Endothelial cell (in vitro differentiated cells): ENCODE measurements around the gene MMEL1. TPM values are rescaled to one million over a fixed set of nuclear protein-coding genes. Genes with fewer than 3 reads are reported as not detected.

ENCODE experiments used
- DNase-seq: peaks from one replicate; pipeline ENCODE4 v3.0.0; 2021; ENCODE audit warnings: low spot score
- H3K27ac Mint-ChIP-seq: one replicate; pipeline ENCODE4 v1.8.0; 2021; ENCODE audit warnings: mixed read lengths, inconsistent platforms; ENCODE audit not compliant: unreplicated experiment
- H3K27me3 Mint-ChIP-seq: one replicate; pipeline ENCODE4 v1.8.0; 2021; ENCODE audit warnings: mild to moderate bottlenecking, moderate library complexity, mixed read lengths, inconsistent platforms; ENCODE audit not compliant: unreplicated experiment
- H3K36me3 Mint-ChIP-seq: one replicate; pipeline ENCODE4 v1.8.0; 2021; ENCODE audit warnings: mild to moderate bottlenecking, low read depth, mixed read lengths, inconsistent platforms; ENCODE audit not compliant: unreplicated experiment
- H3K4me1 Mint-ChIP-seq: one replicate; pipeline ENCODE4 v1.8.0; 2021; ENCODE audit warnings: mild to moderate bottlenecking, mixed read lengths, inconsistent platforms; ENCODE audit not compliant: unreplicated experiment
- H3K4me3 Mint-ChIP-seq: one replicate; pipeline ENCODE4 v1.8.0; 2021; ENCODE audit warnings: mild to moderate bottlenecking, mixed read lengths, inconsistent platforms; ENCODE audit not compliant: unreplicated experiment
- H3K9me3 Mint-ChIP-seq: one replicate; pipeline ENCODE4 v1.8.0; 2021; ENCODE audit warnings: mixed read lengths, inconsistent platforms; ENCODE audit not compliant: unreplicated experiment
- total RNA-seq: library from RNA; stranded (reverse); fragmentation: NEBNext Ultra II Directional; extraction: Animal tissue kit (Norgen Biotek cat#: 25700); gene quantifications from one replicate; pipeline ENCODE4 v1.2.1, GENCODE V29; 2021; ENCODE audit not compliant: unreplicated experiment
- TF ChIP-seq, protein P1 (sequence below): fragments of 200-600 bp; sonication (generic); IDR thresholded peaks from one replicate; pipeline ENCODE4 v1.5.0; 2021; ENCODE audit warnings: antibody characterized with exemption; ENCODE audit not compliant: unreplicated experiment

Gene MMEL1
- total RNA-seq, 1 donor from 2014 or later = not detected

GRCh38 chr1:2566101-2567045 is 66.4 kb downstream of the MMEL1 start:
- H3K4me1 Mint-ChIP-seq = no peaks in the 10 kb centered on the region
- no peak overlapping the region for H3K27ac Mint-ChIP-seq
- no peak overlapping the region for H3K4me3 Mint-ChIP-seq
- H3K9me3 Mint-ChIP-seq = no peaks in the 10 kb centered on the region
- no peaks in the 10 kb centered on the region for H3K36me3 Mint-ChIP-seq
- peaks cover 8% of the 10 kb centered on the region for H3K27me3 Mint-ChIP-seq
- no peak for DNase-seq
- TF ChIP-seq, protein P1, sequence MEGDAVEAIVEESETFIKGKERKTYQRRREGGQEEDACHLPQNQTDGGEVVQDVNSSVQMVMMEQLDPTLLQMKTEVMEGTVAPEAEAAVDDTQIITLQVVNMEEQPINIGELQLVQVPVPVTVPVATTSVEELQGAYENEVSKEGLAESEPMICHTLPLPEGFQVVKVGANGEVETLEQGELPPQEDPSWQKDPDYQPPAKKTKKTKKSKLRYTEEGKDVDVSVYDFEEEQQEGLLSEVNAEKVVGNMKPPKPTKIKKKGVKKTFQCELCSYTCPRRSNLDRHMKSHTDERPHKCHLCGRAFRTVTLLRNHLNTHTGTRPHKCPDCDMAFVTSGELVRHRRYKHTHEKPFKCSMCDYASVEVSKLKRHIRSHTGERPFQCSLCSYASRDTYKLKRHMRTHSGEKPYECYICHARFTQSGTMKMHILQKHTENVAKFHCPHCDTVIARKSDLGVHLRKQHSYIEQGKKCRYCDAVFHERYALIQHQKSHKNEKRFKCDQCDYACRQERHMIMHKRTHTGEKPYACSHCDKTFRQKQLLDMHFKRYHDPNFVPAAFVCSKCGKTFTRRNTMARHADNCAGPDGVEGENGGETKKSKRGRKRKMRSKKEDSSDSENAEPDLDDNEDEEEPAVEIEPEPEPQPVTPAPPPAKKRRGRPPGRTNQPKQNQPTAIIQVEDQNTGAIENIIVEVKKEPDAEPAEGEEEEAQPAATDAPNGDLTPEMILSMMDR = no peak

- no peak for DNase-seq
- H3K4me1 Mint-ChIP-seq = no peaks in the 10 kb centered on the region
- no peak overlapping the region for H3K27ac Mint-ChIP-seq
- no peak overlapping the region for H3K4me3 Mint-ChIP-seq
- H3K36me3 Mint-ChIP-seq = no peaks in the 10 kb centered on the region
- peaks cover 8% of the 10 kb centered on the region for H3K27me3 Mint-ChIP-seq
- TF ChIP-seq, protein P1 = no peak
- H3K9me3 Mint-ChIP-seq = no peaks in the 10 kb centered on the region
Observed at GRCh38 chr1:2564815-2565374, 67.9 kb downstream of the MMEL1 start.

DNA sequence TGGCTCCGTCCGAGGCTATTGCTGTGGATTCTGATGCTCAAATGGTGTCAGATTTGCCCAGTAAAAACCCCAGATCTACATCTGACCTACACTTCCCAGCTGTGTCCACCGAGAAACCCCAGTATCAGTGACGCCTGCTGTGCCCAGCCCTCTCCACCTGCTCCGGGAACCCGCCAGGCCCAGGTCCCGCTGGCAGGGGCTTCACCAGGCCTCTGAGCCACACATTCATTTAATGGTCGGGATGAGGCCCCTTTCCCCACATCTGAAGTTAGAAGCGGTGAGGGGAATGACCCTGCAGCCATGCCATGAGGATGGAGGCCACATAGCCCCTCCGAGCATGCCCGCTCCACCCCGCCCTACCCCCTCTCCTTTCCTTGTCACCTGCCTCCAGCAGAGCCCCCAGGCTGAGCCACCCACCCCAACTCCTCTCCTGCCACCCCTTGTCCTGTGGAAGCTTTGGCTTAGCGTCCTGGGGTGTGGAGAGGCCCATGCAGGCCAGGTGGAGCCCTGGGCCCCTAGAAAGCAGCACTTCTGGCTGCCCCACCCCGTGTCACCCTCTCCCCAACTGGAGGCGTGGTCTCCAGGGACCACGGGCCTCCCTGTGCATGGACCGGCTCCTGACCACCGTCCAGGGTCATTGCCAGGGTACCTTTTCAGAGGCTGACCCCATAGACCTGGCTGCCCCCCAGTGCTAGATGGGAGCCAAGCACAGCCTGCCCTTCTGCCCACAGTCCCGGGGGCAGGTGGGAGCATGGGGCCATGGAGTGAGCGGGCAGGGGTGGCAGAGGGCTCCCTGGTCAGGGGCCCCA is 68.6 kb downstream of the MMEL1 start:
- Mint-ChIP-seq H3K4me1 (no peaks in the 10 kb centered on the region), H3K27me3 (peaks cover 8% of the 10 kb centered on the region), H3K27ac (no peak overlapping the region), H3K4me3 (no peak overlapping the region), H3K9me3 (no peaks in the 10 kb centered on the region), H3K36me3 (no peaks in the 10 kb centered on the region)
- TF ChIP-seq, protein P1 = no peak
- no peak for DNase-seq

DNA sequence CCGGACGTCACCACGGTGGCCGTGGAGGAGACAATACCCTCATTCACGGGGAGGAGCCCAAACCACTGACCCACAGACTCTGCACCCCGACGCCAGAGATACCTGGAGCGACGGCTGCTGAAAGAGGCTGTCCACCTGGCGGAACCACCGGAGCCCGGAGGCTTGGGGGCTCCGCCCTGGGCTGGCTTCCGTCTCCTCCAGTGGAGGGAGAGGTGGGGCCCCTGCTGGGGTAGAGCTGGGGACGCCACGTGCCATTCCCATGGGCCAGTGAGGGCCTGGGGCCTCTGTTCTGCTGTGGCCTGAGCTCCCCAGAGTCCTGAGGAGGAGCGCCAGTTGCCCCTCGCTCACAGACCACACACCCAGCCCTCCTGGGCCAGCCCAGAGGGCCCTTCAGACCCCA is 69.6 kb downstream of the MMEL1 start:
- no peak for DNase-seq
- Mint-ChIP-seq H3K27me3 (peaks cover 8% of the 10 kb centered on the region), H3K9me3 (no peaks in the 10 kb centered on the region), H3K4me3 (no peak overlapping the region), H3K4me1 (no peaks in the 10 kb centered on the region), H3K36me3 (no peaks in the 10 kb centered on the region), H3K27ac (no peak overlapping the region)
- TF ChIP-seq, protein P1 = no peak
